Activated CD4-positive, CD25-positive, alpha-beta regulatory T cell treated with anti-CD3 and anti-CD28 coated beads, Interleukin-2, amount 50 U/mL, for 16 hours (primary cell): ENCODE results near the gene SETX.

Experiments
- DNase-seq: peaks from one replicate; pipeline ENCODE4 v3.0.0-alpha.2; 2020; ENCODE audit warnings: low read depth, low spot score

Gene SETX

DNA sequence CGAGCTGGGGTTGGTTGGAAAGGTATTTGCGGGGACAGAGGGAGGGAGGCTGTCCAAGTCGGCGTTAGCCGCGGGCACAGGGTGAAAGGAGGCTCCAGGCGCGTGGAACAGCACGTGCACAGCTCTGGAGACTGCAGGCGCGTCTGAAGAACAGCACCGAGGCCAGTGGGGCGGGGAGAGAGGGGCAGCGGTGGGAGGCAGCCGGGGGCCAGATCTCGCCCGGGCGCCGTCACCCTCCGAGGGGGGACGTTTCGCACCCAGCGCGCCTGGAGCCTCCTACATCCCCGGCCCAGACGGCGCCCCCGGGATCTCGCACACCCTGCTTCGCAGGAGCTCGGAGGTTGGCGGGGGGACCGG is 113.3 kb downstream of the SETX start:
- no peak for DNase-seq

GRCh38 chr9:132240841-132241482 is 113.8 kb downstream of the SETX start:
- DNase-seq, result peak; percentile 93

- no peak for DNase-seq
These were observed 114.6 kb downstream of the SETX start for GRCh38 chr9:132239999-132240840.

DNA sequence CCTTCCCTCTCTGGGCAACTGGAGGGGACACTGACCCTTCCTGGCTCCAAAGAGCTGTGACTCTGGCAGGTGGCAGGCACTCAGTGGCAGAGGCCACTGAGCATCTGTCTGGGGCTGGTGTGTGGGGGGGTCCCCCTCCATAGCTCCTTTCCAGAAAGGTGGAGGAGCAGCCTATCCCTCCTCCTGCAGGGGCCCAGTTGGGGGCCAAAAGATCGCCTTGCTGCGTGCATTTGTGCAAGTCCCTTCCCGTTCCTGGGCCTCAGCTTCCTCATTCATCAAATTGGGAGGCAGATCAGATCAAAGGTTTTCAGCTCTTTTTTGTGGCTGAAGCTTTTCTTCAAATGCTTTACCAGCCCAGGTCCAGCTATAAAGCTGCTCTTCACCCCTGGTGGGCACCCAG is 115.3 kb downstream of the SETX start:
- no peak for DNase-seq

DNA sequence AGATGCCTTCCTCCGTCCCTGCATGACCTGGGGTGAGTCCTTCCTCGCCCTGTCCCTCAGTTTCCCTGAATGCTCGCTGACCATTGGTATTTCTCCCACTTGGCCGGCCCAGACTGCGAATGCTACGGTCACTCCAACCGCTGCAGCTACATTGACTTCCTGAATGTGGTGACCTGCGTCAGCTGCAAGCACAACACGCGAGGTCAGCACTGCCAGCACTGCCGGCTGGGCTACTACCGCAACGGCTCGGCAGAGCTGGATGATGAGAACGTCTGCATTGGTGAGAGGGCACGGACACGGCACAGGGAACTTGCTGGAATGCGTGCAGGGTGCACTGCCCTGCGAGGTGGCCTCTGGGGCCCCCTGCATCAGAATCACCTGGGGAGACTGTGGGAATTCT is 115.8 kb downstream of the SETX start:
- DNase-seq, result no peak

GRCh38 chr9:132238026-132238972 is 116.5 kb downstream of the SETX start:
- DNase-seq, result no peak

- no peak for DNase-seq
These were observed 117.3 kb downstream of the SETX start for GRCh38 chr9:132237481-132237880.

DNA sequence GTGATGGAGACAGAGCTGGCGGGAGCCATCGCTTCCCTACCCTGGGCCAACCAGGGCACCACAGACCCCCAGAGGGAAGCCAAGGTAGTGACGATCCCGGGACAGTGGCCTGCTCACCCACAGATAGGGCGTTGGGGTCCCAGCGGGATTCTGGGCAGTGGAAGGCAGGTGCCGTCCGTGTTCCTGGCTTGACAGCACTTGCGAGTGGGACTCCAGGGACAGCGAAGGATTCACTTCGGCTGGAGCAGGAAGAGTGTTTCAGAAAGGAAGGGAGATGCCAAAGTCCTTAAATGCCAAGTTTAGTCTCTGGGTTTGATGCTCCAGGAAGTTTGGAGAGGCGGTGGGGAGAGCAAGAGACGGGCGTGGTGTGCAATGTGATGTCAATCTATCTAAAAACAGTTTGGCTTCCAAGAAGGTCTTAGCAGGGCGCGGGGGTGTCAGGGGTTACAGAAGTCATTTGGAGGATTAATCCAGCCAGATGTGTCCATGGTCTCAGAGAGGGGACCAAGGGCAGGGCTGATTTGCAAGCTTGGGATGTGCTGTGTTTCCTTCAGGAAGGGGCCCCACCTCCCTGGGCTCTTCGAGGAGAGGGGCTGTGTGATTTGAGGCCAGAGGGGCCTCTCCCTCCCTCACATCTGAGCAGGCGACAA is 118.0 kb downstream of the SETX start:
- DNase-seq, result no peak

GRCh38 chr9:132235894-132236661 is 118.7 kb downstream of the SETX start:
- DNase-seq, result peak; percentile 64

GRCh38 chr9:132235125-132235524 is 119.7 kb downstream of the SETX start:
- DNase-seq, result no peak

DNA sequence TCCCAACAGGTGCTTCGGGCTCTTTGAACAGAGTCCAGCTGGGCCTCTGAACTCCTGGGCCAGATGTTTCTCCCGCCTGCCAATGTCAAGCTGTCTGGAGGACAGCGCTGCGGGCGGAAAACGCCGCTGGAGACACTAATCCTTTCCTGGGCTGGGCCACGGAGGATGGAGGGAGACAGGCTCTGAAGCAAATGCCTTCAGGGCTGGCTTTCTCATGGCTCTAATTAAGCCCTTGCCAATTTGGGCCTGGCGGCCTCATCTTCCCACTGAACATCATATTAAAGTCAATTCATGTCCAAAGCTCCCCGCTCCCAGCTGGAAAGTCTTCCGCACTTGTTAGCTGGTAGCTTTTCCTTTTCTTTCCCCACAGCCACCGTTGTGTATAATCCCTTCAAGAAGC is 120.3 kb downstream of the SETX start:
- no peak for DNase-seq

DNA sequence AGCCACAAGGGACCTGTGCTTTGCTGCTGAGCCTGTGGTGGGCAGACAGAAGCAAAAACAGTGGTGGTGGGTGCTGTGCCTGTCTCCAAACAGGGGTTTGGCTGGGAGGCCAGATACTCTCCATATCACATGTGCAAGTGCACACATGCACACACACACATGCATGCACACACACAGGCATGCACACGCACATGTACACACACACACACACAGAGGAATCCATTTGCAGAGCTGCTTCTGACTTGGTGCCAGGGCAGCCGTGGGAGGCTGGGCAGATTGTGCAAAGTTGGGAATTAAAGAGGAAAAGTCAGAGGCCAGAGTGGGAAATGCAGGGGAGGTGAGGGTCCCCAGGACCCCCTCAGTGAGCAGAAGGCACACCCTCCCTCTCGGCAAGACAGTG is 121.6 kb downstream of the SETX start:
- no peak for DNase-seq

DNA sequence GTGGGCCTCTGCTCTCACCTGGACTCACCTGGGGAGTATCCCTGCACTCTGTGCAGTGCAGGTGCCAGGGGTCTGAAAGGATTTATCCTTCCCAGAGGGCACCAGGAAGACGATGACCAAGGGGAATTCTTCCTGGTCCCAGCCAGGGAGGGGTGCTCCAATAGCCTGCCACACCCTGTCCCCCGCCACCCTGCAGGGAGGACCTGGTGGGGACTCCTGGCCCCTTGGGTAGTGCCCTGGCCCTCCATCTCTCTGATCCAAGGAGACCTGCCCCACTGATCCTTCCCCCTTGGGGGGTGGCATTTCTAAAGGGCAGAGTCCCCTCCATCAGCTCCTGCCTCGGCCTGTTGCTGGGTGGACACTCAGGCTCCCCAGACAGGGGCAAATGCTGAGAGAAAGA is 122.3 kb downstream of the SETX start:
- no peak for DNase-seq

GRCh38 chr9:132231019-132231701 is 123.6 kb downstream of the SETX start:
- DNase-seq, result no peak

- DNase-seq, result no peak
These were observed 124.2 kb downstream of the SETX start for GRCh38 chr9:132230605-132231004.

GRCh38 chr9:132228062-132228461 is 126.7 kb downstream of the SETX start:
- no peak for DNase-seq

DNA sequence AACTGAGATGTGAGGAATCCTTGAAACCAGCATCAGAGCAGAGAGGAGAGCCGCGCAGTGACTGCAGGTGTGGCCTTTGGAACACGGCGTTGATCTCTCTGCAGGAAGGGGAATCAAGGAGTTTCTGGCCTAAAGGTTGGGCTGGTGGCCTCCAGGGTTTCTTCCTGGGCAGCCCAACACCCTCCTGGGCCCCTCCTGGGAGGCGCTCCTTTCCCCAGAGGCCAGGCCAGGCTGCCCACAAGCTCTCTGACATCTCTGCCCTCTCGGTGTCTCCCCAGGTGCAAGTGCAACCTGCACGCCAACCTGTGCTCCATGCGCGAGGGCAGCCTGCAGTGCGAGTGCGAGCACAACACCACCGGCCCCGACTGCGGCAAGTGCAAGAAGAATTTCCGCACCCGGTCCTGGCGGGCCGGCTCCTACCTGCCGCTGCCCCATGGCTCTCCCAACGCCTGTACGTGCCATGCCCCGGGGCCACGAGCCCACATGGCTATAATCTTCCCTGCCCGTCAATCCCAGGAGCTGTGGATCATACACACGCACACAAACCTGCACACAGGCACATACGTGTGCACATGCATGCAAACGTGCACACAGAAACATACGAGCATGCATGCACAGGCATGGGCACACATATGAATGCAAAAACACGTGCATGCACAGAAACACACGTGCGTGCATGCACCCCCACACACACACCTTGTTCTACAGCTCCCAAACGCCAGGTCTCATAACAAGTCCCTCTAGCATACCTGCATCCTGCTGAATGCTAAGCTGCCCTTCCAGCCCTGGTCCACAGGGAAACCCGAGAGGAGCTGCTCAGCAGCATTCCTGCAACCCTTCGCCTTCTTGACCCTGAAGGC is 128.0 kb downstream of the SETX start:
- DNase-seq, result no peak

DNA sequence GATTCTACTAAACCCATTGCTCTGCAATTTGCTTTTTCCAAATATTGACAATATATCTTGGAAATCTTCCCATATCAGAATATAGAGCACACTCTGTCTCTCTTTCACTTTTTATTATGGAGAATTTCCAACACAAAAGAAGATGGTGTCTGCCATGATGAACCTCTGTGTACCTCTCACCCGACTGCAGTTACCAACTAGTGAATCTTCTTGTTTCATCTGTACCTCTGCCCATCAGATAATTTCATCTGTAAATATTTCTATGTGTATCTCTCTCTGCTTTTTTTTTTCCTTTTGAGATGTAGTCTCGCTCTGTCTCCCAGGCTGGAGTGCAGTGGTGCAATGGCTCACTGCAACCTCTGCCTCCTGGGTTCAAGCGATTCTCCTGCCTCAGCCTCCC is 130.1 kb downstream of the SETX start:
- no peak for DNase-seq

GRCh38 chr9:132221941-132222340 is 132.8 kb downstream of the SETX start:
- DNase-seq, result no peak
